Hematopoietic multipotent progenitor cell treated with erythropoietin and hydrocortisone succinate and interleukin-3 and kit ligand, for 4 days (in vitro differentiated cells): ENCODE data around the gene IER5L.
"Not testable (repeated sequence)": the region's sequence is repeated elsewhere in the genome, so short reads cannot be mapped to it uniquely, and the experiment has no call there.

Experiments used
- DNase-seq: peaks from one replicate; pipeline ENCODE4 v3.0.0-alpha.2; 2015

IER5L gene

DNA sequence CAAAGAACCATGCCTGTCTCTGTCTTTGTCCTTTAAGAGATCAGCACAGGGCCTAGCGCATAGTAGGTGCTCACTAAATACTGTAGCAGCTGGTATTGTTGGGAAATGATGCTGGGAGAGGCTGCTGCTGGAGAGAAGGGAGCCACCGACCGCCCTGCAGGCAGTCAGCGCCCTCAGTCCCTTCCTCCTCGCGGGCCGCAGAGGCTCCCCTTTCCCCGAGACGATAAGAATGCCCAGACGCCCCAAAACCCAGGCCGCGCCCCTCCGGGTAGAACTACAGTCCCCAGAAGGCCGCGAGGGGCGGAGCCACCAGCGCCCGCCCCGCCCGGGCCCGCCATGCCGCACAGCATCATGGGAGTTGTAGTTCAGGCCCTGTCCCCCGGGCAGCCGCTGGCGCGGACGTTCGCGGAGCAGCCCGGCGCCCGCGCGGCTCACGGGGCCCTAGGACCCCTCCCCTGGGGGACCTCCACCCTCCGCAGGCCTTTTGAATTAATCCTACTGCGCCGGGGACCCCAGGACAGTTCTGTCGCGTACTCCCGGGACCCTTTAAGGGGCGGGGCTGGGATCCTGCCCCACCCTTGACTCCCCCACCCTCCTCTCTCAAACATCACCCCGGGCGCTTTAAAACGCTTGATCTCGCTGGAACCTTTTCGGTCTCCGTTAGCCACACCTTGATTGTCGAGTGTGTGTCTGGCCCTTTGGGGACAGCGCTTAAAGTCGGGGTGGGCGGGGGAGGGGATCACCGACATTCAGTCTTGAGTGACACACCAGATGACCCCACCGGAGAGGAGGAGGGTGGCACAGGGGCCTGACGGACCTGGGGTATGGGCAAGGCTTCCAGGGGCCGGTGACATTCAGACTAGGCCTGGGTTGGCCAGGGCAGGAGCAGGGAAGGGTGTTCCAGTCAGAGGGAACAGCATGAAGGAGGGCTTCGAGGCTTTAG, 24.8 kb upstream of the IER5L start:
- peak; percentile 92 for DNase-seq

DNA sequence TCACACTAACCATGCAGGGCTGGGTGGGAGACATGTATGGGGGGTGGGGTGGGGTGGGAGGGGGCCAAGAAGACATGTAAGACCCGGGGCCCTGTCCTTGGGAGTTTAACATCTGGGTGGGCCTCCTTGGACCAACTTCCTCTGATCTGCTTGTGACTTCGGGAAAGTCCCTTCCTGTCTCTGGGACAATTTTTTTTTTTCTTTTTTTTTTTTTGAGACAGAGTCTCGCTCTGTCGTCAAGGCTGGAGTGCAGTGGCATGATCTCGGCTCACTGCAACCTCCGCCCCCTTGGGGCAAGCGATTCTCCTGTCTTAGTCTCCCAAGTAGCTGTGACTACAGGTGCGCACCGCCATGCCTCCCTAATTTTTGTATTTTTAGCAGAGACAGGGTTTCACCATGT, 23.8 kb upstream of the IER5L start:
- no peak for DNase-seq

DNA sequence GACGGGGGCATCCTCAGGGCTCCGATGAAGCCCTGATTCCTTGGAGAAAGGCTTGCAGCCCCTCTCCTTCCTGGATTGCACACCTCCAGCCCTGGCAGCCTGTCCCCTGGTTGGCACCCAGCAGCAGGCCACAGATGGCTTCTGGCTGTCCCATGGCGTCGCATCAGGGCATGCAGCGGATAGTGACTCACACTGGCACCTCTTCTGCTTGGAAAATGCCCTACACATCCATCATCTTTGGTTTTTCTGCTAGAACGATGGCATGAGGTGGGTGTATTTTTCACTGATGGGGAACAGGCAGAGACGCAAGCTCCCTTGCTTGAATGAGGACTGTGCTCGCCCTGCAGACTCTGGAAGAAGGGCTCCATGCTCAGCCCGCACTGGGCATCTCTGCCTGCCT, 23.2 kb upstream of the IER5L start:
- no peak for DNase-seq

DNA sequence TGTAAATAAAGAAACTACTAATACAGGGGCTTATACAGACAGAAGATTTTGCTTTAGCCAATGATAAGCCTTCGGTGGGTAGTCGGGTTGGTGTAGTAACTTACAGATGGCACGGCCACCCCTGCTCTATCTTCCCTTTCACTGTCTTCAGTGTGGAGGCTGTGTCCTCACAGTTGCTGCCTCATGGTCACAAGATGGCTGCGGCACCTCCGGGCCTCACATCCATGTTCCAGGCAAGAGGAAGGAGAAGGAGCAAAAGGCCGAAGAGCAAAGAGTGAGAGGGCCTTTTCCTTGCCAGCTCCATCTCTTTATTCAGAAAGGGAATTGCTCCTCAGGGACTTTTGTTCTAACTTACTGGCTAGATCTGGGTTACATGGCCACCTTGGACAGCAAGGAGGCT, 22.2 kb upstream of the IER5L start:
- no peak for DNase-seq

DNA sequence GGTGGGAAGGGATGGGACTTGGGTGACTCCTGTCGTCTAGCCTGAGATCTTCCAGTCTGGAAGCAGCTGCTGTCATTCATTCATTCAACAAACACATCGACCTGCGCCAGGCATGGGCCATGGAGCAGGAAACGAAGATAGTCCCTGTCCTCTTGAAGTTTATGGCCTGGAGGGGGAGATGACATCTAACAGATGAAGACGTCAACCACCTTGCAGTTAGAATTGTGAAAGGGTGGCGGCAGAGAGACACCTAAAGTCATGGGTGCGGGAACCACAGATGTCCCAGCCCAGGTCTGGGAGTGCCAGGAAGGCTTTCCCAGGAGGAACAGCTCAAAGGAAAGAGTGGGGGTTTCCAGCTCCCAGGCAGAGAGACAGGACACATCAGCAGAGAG, 21.0 kb upstream of the IER5L start:
- DNase-seq: no peak

DNA sequence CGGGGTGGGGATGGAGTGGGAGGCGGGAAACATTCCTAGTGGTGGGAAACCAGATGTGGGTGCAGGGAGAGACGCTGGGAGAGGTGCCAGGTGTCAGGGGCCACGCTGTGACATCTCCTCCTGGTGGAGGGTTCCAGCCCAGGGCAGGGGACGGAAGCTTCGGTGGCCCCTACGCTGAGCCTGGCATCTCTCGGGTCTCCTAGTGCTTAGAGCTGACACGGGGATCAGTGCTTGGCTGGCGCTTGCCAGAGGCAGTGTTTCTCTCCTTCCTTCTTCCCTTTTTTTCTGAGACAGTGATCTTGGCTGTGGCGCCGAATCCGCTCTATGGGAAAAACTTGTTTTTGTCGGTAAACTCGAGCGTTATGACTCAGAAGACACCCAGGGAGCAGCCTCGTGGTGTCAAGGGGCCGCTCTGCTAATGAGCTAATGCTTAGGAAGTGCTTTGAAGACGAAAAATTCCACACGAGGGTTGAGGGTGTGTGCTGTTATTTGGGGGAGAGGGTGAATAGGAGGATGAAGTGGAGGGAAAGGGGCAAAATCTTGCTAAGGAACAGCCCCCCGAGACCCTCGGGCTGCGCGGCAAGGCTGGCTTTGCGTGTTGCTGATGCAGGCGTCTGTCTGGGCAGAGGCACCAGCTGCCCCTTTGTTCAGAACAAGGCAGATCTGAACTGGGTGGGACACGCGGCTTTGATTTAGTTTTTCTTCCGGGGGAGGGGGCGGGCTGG, 20.4 kb upstream of the IER5L start:
- peak; percentile 18 for DNase-seq

DNA sequence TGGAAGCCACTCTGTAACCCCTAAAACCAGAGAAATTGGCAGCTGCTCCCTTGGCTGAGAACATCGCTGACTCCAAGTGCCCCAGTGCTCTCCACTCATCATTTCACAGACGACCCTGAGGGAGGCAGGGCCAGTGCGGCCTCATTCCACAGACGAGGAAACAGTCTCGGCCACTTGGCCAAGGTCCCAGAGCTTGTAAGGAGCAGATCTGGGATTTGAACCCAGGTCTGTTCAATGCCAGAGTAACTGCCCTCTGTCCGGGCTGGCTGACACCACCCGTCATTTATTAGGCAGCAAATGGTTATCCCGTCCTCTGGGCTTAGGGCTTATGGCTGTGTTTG, 19.9 kb upstream of the IER5L start:
- no peak for DNase-seq

DNA sequence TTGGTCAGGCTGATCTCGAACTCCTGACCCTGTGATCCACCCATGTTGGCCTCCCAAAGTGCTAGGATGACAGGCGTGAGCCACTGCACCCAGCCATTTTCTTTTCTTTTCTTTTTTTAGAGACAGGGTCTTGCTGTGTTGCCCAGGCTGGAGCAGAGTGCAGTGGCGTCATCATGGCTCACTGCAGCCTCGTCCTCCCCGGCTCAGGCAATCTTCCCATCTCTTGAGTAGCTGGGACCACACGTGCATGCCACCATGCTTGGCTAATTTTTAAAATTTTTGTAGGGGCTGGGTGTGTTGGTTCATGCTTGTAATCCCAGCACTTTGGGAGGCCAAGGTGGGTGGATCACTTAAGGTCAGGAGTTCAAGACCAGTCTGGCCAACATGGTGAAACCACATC, 19.0 kb upstream of the IER5L start:
- DNase-seq: not testable (repeated sequence)

DNA sequence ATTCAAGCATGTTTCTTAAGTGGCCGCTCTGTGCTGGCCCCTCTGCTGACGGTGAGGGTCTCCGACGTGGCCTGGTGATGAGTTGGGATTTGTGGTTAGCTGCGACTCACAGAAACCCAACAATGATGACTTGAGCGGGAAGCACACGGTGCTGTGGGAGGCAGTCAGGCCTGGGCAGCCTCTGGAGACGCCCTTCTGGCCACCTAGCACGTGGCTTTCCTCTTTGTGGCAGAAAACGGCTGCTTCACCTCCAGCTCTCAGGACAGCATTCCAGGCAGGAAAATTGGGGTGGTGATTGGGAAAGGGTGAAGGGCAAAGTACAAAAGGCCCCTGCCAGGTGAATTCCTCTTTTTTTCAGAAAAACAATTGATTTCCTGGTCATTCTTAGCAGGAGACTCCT, 17.5 kb upstream of the IER5L start:
- DNase-seq: no peak

DNA sequence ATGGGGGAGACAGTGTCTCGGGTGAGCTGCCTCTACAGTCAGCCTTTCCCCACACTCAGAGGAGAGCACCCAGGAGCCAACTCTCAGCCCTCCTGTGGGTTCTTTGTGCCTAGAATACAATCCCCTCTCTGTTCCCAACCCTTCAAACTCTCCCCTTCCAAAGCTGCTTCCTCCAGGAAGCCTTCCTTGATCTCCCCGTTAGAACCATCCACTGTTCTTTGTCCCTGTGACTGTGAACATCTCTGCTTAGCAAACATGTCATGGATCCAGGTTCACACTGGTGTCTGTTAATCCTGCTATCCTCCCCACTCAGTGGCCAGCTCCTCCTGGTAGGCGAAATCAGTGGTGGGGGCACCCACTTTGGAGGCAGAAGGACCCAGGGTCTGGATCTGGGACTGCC, 16.2 kb upstream of the IER5L start:
- DNase-seq: no peak

DNA sequence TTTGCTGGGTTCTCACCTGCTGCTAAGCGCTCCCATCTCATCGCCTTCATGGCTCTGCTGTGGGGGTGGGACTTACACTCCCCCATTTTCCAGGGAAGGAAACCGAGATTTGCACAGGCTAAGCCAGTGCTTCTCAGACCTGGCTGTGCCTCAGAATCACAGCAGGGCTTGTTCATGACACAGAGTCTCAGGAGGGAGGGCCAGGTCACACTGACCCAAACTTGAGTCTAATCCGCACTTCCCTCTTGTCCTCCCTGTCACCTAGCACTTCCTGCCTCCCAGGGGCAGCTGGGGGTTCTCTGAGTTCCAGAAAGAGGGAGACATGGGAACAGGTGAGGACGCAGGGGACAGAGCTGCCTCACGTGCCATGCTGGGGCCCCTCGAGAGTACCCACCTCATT, 15.6 kb upstream of the IER5L start:
- DNase-seq: no peak

DNA sequence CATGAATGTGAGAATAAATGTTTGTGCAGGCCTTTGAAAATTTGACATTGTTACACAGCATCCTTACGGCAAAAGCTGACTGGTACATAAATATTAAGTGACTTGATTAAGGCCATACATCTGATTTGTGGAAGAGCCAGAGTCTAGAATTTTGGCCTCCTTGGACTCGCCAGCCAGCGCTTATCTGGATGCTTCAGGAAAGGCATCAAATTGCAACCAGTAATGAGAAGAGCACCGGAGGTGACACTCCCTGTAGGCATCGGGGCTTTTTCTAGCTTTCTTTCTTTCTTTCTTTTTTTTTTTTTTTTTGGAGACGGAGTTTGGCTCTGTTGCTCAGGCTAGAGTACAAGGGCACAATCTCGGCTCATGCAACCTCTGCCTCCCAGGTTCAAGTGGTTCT, 13.2 kb upstream of the IER5L start:
- no peak for DNase-seq

DNA sequence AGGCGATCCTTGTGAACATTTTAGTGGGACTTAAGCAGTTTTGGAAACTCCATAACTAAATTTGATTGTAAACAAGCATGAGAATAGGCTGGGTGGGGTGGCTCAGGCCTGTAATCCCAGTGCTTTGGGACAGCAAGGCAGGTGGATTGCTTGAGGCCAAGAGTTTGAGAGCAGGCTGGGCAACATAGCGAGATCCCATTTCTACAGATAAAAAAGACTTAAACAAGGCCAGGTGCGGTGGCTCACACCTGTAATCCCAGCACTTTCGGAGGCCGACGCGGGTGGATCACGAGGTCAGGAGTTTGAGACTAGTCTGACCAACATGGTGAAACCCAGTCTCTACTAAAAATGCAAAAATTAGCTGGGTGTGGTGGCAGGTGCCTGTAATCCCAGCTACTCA, 11.9 kb upstream of the IER5L start:
- not testable (repeated sequence) for DNase-seq

DNA sequence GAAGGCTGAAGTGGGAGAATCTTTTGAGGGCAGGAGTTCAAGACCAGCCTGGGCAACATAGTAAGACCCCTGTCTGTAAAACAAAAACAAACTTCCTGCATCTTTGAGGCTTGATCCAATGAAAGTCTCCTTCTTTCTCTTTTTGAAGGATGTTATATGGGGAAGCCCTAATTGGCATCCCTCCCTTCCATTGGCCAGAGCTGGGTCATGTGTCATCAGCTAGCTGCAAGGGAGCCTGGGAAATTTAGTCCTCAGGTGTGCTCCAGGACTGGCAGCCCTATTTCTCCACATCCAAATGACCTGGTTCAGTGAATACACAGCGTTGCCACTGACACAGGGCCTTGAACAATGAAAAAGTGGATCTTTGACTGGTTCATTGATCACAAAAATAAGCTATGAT, 9.0 kb upstream of the IER5L start:
- DNase-seq: no peak

DNA sequence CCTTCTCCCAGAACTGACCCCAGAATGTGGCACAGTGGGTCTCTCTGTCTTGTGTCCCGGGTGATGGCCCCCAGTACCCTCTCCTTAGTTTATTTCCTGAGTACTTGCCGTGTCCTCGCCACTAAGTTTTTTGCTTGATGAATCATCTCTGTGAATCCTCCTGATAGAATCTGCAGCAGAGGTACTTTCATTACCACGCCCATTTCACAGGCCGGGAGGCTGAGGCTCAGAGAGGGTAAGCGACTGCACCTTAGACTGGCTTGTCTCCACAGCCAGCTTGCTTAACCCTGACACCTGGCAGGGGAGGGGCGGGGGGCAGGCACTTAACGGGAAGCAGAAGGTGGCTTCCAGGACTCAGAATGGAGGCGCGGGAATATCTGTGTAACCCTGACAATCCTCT, 7.9 kb upstream of the IER5L start:
- no peak for DNase-seq

DNA sequence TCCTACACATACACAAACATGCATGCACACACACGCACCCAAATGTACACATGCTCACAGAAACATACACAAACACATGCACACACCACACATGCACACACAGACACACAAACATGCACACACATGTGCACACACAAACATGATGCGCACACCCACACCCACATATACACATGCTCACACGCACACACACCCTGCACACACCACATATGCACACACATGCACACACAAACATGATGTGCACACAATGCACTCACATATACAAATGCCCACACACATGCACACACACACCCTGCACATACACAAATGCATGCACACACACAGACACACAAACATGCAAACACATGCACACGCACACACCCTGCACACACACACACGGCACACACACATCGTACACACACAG, 7.3 kb upstream of the IER5L start:
- no peak for DNase-seq

DNA sequence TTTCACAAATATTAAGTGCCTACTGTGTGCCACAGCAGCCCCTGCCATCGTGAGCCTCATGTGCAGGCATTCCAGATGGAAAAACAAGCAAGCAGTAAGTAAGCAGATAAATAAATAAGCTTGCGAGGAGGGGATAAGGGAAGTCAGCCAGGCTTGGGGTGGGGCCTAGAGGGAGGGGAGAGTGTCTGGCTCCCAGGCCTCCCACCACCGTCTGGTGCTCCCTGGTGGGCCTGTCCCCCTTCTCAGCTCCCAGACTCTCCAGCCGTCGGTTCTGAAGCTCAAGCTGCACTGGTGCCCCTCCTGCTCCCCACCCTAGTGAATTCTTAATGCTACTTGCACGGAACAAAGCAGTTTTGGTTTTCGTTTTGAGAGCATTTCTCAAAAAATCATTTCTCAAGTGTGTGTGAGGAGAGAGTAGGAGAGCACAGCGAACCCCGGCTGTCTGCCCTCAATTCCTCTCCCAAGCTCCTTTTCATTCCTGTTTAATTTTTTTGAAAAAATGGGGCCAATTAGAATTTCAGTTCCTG, 6.6 kb upstream of the IER5L start:
- no peak for DNase-seq

DNA sequence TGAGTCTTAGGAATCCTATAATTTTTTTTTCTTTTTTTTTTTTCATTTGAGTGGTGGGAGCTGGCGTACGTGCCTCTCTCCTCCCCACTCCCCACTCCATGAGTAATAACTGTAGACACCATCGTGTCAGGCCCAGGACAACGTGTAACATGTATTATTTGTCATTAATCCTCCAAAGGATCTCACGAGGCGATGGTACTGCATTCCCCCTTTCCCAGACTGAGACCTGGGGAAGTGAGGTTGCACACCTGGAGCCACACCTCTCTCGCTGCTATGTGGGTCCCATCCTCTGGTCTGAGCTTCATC, 6.1 kb upstream of the IER5L start:
- no peak for DNase-seq

DNA sequence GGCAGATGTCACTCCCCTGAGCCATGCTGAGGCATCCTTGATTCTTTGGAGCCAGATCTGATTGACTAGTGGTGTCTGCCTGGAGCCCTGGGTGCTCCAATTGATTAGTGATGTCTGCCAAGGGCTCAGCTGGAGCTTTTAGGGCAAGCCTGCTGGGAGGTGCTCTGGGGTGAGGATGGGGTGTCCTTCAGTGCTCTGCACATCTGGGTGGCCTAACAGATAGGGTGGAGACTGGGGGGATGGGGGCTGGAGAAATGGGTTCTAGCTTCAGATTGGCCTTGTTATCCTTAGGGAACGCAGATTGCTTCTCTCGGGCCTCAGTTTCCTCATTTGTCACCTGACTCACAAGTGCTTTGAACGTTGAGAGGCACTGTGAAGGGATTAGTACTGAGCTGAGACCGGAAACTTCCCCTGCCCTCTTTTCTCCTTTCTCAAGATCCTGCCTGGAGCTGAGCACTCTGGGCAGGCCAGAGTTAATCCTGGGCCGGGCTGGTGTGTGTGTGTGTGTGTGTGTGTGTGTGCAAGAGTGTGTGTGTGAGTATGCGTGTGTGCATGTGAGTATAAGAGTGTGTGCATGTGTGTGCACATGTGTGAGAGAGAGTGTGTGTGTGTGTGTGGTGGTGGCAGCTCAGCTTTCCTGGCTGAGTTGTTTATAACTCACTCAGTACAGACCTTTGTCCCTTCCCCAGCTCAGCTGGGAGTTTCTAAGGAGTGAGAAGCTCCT, 5.6 kb upstream of the IER5L start:
- no peak for DNase-seq

DNA sequence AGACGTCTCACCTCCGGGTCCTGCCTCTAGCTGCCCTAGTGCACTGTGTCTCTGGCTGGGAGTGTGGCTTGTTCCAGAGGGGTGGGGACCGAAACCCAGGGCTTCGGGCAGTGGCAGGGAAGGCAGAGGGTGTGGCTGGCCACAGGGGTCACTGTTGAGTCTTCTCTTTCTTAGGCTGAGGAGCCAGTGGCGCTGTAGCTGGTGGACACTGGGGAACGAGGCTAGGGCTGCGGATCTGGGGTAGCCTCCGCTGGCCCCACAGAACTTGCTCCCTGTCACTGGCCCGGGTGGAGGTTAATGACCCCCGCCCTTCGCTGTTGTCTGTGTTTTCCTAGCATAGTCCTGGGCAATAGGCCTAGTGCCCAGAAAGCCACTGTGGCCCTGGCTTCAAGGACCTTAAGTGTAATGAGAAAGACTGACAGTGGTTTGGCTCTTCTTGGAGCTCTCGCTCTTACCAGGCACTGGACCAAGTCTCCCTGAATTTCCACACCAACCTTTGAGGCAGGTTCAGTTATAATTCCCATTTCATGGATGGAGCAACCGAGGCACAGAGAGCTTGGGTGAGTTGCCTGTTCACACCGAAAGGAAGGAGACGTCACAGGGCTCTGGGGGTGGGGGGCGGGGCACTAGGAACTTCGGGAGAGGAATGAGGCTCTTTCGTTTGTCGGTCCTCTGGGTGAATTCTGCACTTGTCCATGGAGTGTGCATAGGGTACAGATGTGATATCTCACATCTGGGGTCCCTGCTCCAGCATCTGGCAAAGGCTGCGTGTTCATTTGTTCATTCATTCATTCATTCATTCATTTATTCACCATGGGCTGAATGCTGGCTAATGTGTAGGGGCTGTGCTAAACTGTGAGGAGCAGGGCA, 4.8 kb upstream of the IER5L start:
- DNase-seq: peak; percentile 71

DNA sequence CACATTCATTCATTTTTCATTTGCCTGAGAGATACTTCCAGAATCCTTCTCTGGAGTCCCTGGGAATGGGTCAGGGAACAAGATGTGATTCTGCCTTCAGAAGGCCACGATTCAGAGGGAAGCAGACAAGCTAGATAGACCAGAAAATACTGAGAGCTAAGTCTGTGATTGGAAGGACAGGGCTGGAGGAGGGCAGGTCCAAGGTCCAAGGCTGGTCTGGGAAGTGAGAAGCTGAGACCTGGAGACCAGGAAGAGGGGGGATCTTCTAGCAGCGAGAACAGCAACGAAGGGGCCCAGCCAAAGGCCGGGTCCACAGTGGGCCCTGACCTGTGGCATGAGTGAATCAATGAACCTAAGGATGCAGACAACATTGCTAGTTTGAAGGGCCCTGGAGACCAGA, 4.1 kb upstream of the IER5L start:
- DNase-seq: no peak

DNA sequence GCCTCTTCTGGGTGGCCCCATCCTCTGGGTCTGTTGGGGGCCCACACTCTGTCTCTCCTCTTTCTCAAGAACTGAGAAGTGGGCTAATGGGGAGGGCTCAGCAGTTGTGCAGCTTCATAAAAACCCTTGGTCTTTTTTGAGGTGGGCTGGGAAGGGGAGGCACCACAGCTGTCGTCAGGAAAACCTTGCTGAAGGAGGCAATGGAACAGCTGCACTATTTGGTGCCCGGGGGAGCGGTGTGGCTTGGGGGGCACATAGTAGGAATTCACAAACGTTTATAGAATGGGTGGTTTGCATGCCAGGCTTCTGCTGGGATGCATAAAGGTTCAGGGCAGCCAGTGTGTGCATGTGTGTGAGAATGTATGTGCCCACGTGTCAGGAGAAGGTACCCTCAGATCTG, 3.2 kb upstream of the IER5L start:
- no peak for DNase-seq
